GM23338 (cell line): ENCODE results near the gene LLGL2.

Experiments
- EZH2 ChIP-seq: fragments of 200-600 bp; sonication (generic); IDR thresholded peaks from one replicate; pipeline ENCODE4 v1.8.0; 2017; ENCODE audit warnings: antibody characterized with exemption, mild to moderate bottlenecking, low read depth; ENCODE audit not compliant: unreplicated experiment
- EZH2phosphoT487 ChIP-seq: fragments of 200-600 bp; sonication (generic); IDR thresholded peaks from one replicate; pipeline ENCODE4 v1.8.1; 2018; ENCODE audit warnings: antibody characterized with exemption; ENCODE audit not compliant: unreplicated experiment
- NANOG ChIP-seq: IDR thresholded peaks from 2 replicates; pipeline ENCODE4 v1.6.1; 2016; ENCODE audit warnings: antibody characterized with exemption, borderline replicate concordance
- TF ChIP-seq, protein P1 (sequence below), 2 experiments: fragments of 200-600 bp in 1 of 2; sonication (generic) in 1 of 2; conservative IDR thresholded peaks; 2 replicates each; pipeline versions ENCODE4 v1.5.1 to v1.6.1; 2016 to 2017; ENCODE audit warnings: antibody characterized with exemption in 2 of 2, low read depth in 2 of 2, mild to moderate bottlenecking in 2 of 2, moderate library complexity in 1 of 2

DNA sequence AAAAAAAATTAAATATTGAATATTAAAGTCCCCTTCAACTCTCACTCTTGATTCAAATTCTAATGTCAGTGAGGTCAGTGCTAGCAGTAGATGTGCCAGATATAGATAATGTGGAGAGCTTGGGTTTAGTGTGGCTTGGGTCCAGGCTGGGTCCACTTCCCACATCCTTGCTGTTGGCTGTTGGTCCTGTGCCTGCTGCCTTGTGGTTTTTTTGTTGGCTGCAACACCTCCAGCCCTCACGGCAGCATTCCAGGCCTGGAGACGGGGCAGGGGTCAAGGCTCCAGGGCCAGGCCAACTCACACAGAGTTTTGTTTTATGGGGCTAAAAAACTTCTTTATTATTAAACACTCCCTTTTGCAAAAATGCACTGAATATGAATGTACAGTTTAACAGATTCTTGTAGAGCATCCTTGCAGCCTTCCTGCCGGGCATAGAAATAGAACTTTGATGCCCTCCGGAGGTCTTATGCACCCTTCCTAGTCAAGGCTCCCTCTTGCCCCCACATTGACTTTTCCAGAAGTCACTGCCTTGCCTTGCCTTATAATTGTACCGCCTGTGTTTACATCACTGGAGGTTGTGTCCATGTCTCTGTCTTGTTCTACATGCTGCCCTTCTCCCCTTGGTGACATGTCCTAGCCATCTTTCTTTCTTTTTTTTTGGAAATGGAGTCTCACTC lies 36.6 kb downstream of the LLGL2 start:
- TF ChIP-seq, protein P1, sequence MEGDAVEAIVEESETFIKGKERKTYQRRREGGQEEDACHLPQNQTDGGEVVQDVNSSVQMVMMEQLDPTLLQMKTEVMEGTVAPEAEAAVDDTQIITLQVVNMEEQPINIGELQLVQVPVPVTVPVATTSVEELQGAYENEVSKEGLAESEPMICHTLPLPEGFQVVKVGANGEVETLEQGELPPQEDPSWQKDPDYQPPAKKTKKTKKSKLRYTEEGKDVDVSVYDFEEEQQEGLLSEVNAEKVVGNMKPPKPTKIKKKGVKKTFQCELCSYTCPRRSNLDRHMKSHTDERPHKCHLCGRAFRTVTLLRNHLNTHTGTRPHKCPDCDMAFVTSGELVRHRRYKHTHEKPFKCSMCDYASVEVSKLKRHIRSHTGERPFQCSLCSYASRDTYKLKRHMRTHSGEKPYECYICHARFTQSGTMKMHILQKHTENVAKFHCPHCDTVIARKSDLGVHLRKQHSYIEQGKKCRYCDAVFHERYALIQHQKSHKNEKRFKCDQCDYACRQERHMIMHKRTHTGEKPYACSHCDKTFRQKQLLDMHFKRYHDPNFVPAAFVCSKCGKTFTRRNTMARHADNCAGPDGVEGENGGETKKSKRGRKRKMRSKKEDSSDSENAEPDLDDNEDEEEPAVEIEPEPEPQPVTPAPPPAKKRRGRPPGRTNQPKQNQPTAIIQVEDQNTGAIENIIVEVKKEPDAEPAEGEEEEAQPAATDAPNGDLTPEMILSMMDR (conservative IDR thresholded peaks at IDR 0.05; ENCODE audit: low read depth in 2 of 2), result 0 out of 4 replicates have a peak, but pooled peaks of 1 of the 2 experiments have one; percentile 11
- TF ChIP-seq NANOG, result no peak
- TF ChIP-seq EZH2phosphoT487, result no peak
- TF ChIP-seq EZH2, result no peak
